HepG2 (cell line): Measurements from ENCODE around the gene RAB20. TPM values are rescaled to one million over a fixed set of nuclear protein-coding genes. Genes with fewer than 3 reads are reported as not detected.

Source experiments
- ATAC-seq: fragments of 200-7000 bp; cut with Tn5 transposase; 3 replicates; pipeline ENCODE4 v1.9.1; 2020; ENCODE audit warnings: mild to moderate bottlenecking, moderate library complexity
- BruUV-seq: library from RNA; stranded (reverse); fragments of 400-500 nt; replicated peaks from 2 replicates; lab custom pipeline; 2021; lab: Mats Ljungman, UMichigan
- CTCF ChIA-PET: fragments of 300-600 bp; formaldehyde crosslinking; extraction: SDS; loops from one replicate; lab custom pipeline; 2021; ENCODE audit warnings: low total read pairs, inconsistent platforms, low intra/inter-chr PET ratio; lab: Yijun Ruan, JAX
- POLR2A ChIA-PET: fragments of 350-600 bp; sonication (Branson Sonifier 250); formaldehyde crosslinking; loops from one replicate; lab custom pipeline; 2020; ENCODE audit warnings: antibody characterized with exemption, inconsistent platforms; lab: Yijun Ruan, JAX
- DNase-seq: peaks from one replicate; pipeline ENCODE4 v3.0.0-alpha.2; 2015; ENCODE audit warnings: low spot score
- FAIRE-seq: peaks from 3 replicates; lab custom pipeline; 2011; peaks lifted over from hg19 to GRCh38; lab: Jason Lieb, UNC
- H2AFZ ChIP-seq: one replicate; pipeline ENCODE4 v1.6.1; 2011; ENCODE audit warnings: low read length, inconsistent platforms
- H3K27ac ChIP-seq: fragments of 300-600 bp; 3 replicates; pipeline ENCODE4 v1.8.0; 2011; ENCODE audit warnings: mixed run types, mild to moderate bottlenecking, mixed read lengths, low read length, inconsistent platforms; ENCODE audit not compliant: insufficient read depth; ENCODE audit errors: extremely low read length
- H3K27me3 ChIP-seq, 2 experiments: fragments of 200-600 bp in 1 of 2; 2 replicates in 1 of 2; 3 replicates in 1 of 2; pipeline versions ENCODE4 v1.6.0 to v1.8.0; 2011; ENCODE audit warnings: low read length in 2 of 2, mild to moderate bottlenecking in 2 of 2, moderate library complexity in 2 of 2, inconsistent platforms in 1 of 2; ENCODE audit not compliant: insufficient read depth in 2 of 2, control insufficient read depth in 1 of 2
- H3K36me3 ChIP-seq, 2 experiments: fragments of 200-600 bp in 1 of 2; replicated peaks in 1 of 2; 2 replicates in 1 of 2; 3 replicates in 1 of 2; pipeline versions ENCODE4 v1.5.1 to v1.8.0; 2011; ENCODE audit warnings: low read length in 2 of 2, inconsistent platforms in 1 of 2; ENCODE audit not compliant: insufficient read depth in 2 of 2, control insufficient read depth in 1 of 2
- H3K4me1 ChIP-seq: 2 replicates; pipeline ENCODE4 v1.5.1; 2012; ENCODE audit warnings: low read length, inconsistent platforms; ENCODE audit not compliant: insufficient read depth
- H3K4me2 ChIP-seq: 2 replicates; pipeline ENCODE4 v1.6.0; 2011; ENCODE audit warnings: low read depth, low read length, inconsistent platforms
- H3K4me3 ChIP-seq, 3 experiments: fragments of 200-600 bp in 1 of 3; sonication (generic), shearing (Covaris generic) in 1 of 3; replicated peaks in 1 of 3; 2 replicates each; pipeline ENCODE4 v1.5.1; 2011 to 2016; ENCODE audit warnings: low read length in 3 of 3, inconsistent platforms in 2 of 3, low read depth in 2 of 3, mild to moderate bottlenecking in 2 of 3, control low read depth in 1 of 3, mixed read lengths in 1 of 3; ENCODE audit not compliant: insufficient read depth in 1 of 3
- H3K79me2 ChIP-seq: one replicate; pipeline ENCODE4 v1.6.1; 2011; ENCODE audit warnings: low read length, inconsistent platforms; ENCODE audit not compliant: insufficient read depth
- H3K9ac ChIP-seq: 2 replicates; pipeline ENCODE4 v1.6.0; 2011; ENCODE audit warnings: mild to moderate bottlenecking, low read depth, low read length, inconsistent platforms; ENCODE audit not compliant: insufficient read depth
- H3K9me3 ChIP-seq: 2 replicates; pipeline ENCODE4 v1.5.1; 2012; ENCODE audit warnings: mild to moderate bottlenecking, low read length
- H4K20me1 ChIP-seq: 2 replicates; pipeline ENCODE4 v1.6.0; 2011; ENCODE audit warnings: inconsistent platforms, mild to moderate bottlenecking, low read length, moderate library complexity; ENCODE audit not compliant: insufficient read depth
- BRCA1 ChIP-seq: sonication (generic); formaldehyde crosslinking; IDR thresholded peaks from 2 replicates; pipeline ENCODE4 v1.4.0; 2020; ENCODE audit warnings: missing genetic modification reagents
- GFI1 ChIP-seq: sonication (generic); formaldehyde crosslinking; IDR thresholded peaks from 2 replicates; pipeline ENCODE4 v1.5.0; 2020; ENCODE audit warnings: missing genetic modification reagents, mild to moderate bottlenecking, borderline replicate concordance
- KAT8 ChIP-seq: IDR thresholded peaks from 2 replicates; pipeline ENCODE4 v1.6.1; 2016; ENCODE audit warnings: missing genetic modification reagents, missing compliant biosample characterization
- NFIB ChIP-seq: sonication (generic); formaldehyde crosslinking; IDR thresholded peaks from 2 replicates; pipeline ENCODE4 v1.9.0; 2021; ENCODE audit warnings: missing genetic modification reagents, mild to moderate bottlenecking, borderline replicate concordance
- NFKB2 ChIP-seq: sonication (generic); formaldehyde crosslinking; IDR thresholded peaks from 2 replicates; pipeline ENCODE4 v1.4.0; 2020; ENCODE audit warnings: missing genetic modification reagents, borderline replicate concordance
- XRCC5 ChIP-seq: fragments of 200-400 bp; formaldehyde crosslinking; optimal IDR thresholded peaks from 2 replicates; pipeline ENCODE3; 2017; ENCODE audit warnings: mild to moderate bottlenecking, low read length
- ZNF260 ChIP-seq: sonication (generic); formaldehyde crosslinking; IDR thresholded peaks from 2 replicates; pipeline ENCODE4 v1.4.0; 2020; ENCODE audit warnings: missing genetic modification reagents, low read depth, mild to moderate bottlenecking, borderline replicate concordance
- ZNF292 ChIP-seq: sonication (generic); formaldehyde crosslinking; IDR thresholded peaks from 2 replicates; pipeline ENCODE4 v1.8.1; 2022; ENCODE audit warnings: mild to moderate bottlenecking, low read depth, missing genetic modification reagents, borderline replicate concordance
- ZNF430 ChIP-seq: sonication (generic); formaldehyde crosslinking; IDR thresholded peaks from 2 replicates; pipeline ENCODE4 v1.9.0; 2021; ENCODE audit warnings: mild to moderate bottlenecking, missing genetic modification reagents
- ZNF501 ChIP-seq: sonication (generic); formaldehyde crosslinking; IDR thresholded peaks from 2 replicates; pipeline ENCODE4 v1.5.1; 2020; ENCODE audit warnings: mild to moderate bottlenecking, moderate library complexity, missing genetic modification reagents
- ZNF770 ChIP-seq: sonication (generic); formaldehyde crosslinking; IDR thresholded peaks from 2 replicates; pipeline ENCODE4 v1.5.0; 2020; ENCODE audit warnings: mild to moderate bottlenecking, missing genetic modification reagents
- ZNF850 ChIP-seq: sonication (generic); formaldehyde crosslinking; conservative IDR thresholded peaks from 2 replicates; pipeline ENCODE4 v1.9.0; 2021; ENCODE audit warnings: mild to moderate bottlenecking, missing genetic modification reagents
- WGBS: methylation state at CpG from one replicate; pipeline ENCODE4 v1.1.6; 2017; ENCODE audit warnings: low lambda C conversion rate; 5-methylcytosine and 5-hydroxymethylcytosine counted together
- in situ Hi-C: cut with HindIII; loops from 2 replicates; pipeline ENCODE4 v1.10.0; 2017; ENCODE audit warnings: low pct_unique_long_range_greater_than_20kb; ENCODE audit not compliant: extremely low pct_ligation_motif_present
- intact Hi-C: fragments of 100-400 bp; cut with micrococcal nuclease; formaldehyde crosslinking; loops from one replicate; pipeline ENCODE4 v1.10.0; 2022; ENCODE audit not compliant: unreplicated experiment
- polyA plus RNA-seq, 8 experiments: library from polyadenylated mRNA; depleted of rRNA in 3 of 8; stranded (reverse) in 7 of 8; unstranded in 1 of 8; fragments of >200 nt; fragmentation: Illumina TruSeq in 4 of 8; extraction: Trizol in 4 of 8; gene quantifications; 2 replicates each; pipeline versions ENCODE4 v1.2.1 to v1.2.3, GENCODE V29; 2011 to 2016; ENCODE audit warnings: low read depth in 4 of 8, missing spikeins in 1 of 8, mixed read lengths in 1 of 8; ENCODE audit not compliant: insufficient read depth in 1 of 8
- total RNA-seq, 5 experiments: library from RNA; depleted of rRNA; stranded (reverse); fragments of >200 nt; fragmentation: Illumina TruSeq; extraction: Trizol; gene quantifications; 2 replicates each; pipeline ENCODE4 v1.2.3, GENCODE V29; 2016; ENCODE audit warnings: low read depth in 1 of 5
- TF ChIP-seq, protein P1 (sequence below): sonication (generic); formaldehyde crosslinking; IDR thresholded peaks from 2 replicates; pipeline ENCODE4 v1.8.0; 2022; ENCODE audit warnings: mild to moderate bottlenecking, missing genetic modification reagents, borderline replicate concordance
- TF ChIP-seq, protein P2 (sequence below): sonication (generic); formaldehyde crosslinking; IDR thresholded peaks from 2 replicates; pipeline ENCODE4 v1.4.0; 2020; ENCODE audit warnings: mild to moderate bottlenecking, missing genetic modification reagents

Gene RAB20
- total and polyA plus RNA-seq, 2 of the 13 experiments (the other 11 are each of a cell fraction or from before 2014, with no cell fraction given) = 15.6 to 30.5 TPM

- H4K20me1 ChIP-seq = peaks cover 6% of the 10 kb centered on the region; the same call in 1 of the 2 replicates
- H2AFZ ChIP-seq = peak overlapping the region; percentile 84
- H3K4me1 ChIP-seq = peaks cover 56% of the 10 kb centered on the region
- H3K27me3 ChIP-seq = no peaks in the 10 kb centered on the region; a peak in 1 of 5 replicates
- WGBS = under 1% methylated on average over 16 of the region's 24 CpGs
- in situ Hi-C loops = loop anchor here (5.0 kb wide), 1 partner anchor 105 kb away; no protein-coding TSS in a partner anchor
- intact Hi-C loops = loop anchor here (2.0 kb wide), 2 partner anchors 15 to 55 kb away; no protein-coding TSS in a partner anchor
- DNase-seq (no peak), FAIRE-seq (no peak), ATAC-seq (peak; percentile 3)
- POLR2A ChIA-PET = interaction anchor here (0.8 to 2.3 kb wide), 15 partner anchors 10 to 353 kb away, joined by 3 to 20 read pairs (median 5); partner anchors contain the start of genes ANKRD10 and NAXD
- H3K4me3 ChIP-seq = peak overlapping the region; percentile 90 to 98 (median 94)
- H3K27ac ChIP-seq = peak overlapping the region; percentile 95
- no peaks in the 10 kb centered on the region for H3K9me3 ChIP-seq
- TSS peak; percentile 65 for BruUV-seq
- H3K79me2 ChIP-seq = peaks cover 43% of the 10 kb centered on the region
- peak overlapping the region; percentile 86 for H3K9ac ChIP-seq
- H3K4me2 ChIP-seq = peak overlapping the region; percentile 89
- H3K36me3 ChIP-seq = peaks cover 3 to 7% of the 10 kb centered on the region in 2 experiments; a peak in 4 of 5 replicates
- CTCF ChIA-PET = no interaction called here
- TF ChIP-seq ZNF850 (CRISPR knock-in tag) = no peak
- no peak for TF ChIP-seq ZNF260
- TF ChIP-seq, protein P1, sequence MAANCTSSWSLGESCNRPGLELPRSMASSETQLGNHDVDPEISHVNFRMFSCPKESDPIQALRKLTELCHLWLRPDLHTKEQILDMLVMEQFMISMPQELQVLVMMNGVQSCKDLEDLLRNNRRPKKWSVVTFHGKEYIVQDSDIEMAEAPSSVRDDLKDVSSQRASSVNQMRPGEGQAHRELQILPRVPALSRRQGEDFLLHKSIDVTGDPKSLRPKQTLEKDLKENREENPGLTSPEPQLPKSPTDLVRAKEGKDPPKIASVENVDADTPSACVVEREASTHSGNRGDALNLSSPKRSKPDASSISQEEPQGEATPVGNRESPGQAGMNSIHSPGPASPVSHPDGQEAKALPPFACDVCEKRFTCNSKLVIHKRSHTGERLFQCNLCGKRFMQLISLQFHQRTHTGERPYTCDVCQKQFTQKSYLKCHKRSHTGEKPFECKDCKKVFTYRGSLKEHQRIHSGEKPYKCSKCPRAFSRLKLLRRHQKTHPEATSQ = no peak
- TF ChIP-seq GFI1 (CRISPR knock-in tag) = 0 out of 2 replicates have a peak, but pooled peaks have one; percentile 12
- TF ChIP-seq NFKB2 (CRISPR knock-in tag) = no peak
- TF ChIP-seq BRCA1 = no peak
- peak; percentile 76 for TF ChIP-seq ZNF770 (CRISPR knock-in tag)
- peak; percentile 32 for TF ChIP-seq XRCC5
- TF ChIP-seq, protein P2, sequence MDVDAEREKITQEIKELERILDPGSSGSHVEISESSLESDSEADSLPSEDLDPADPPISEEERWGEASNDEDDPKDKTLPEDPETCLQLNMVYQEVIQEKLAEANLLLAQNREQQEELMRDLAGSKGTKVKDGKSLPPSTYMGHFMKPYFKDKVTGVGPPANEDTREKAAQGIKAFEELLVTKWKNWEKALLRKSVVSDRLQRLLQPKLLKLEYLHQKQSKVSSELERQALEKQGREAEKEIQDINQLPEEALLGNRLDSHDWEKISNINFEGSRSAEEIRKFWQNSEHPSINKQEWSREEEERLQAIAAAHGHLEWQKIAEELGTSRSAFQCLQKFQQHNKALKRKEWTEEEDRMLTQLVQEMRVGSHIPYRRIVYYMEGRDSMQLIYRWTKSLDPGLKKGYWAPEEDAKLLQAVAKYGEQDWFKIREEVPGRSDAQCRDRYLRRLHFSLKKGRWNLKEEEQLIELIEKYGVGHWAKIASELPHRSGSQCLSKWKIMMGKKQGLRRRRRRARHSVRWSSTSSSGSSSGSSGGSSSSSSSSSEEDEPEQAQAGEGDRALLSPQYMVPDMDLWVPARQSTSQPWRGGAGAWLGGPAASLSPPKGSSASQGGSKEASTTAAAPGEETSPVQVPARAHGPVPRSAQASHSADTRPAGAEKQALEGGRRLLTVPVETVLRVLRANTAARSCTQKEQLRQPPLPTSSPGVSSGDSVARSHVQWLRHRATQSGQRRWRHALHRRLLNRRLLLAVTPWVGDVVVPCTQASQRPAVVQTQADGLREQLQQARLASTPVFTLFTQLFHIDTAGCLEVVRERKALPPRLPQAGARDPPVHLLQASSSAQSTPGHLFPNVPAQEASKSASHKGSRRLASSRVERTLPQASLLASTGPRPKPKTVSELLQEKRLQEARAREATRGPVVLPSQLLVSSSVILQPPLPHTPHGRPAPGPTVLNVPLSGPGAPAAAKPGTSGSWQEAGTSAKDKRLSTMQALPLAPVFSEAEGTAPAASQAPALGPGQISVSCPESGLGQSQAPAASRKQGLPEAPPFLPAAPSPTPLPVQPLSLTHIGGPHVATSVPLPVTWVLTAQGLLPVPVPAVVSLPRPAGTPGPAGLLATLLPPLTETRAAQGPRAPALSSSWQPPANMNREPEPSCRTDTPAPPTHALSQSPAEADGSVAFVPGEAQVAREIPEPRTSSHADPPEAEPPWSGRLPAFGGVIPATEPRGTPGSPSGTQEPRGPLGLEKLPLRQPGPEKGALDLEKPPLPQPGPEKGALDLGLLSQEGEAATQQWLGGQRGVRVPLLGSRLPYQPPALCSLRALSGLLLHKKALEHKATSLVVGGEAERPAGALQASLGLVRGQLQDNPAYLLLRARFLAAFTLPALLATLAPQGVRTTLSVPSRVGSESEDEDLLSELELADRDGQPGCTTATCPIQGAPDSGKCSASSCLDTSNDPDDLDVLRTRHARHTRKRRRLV (CRISPR knock-in tag) = 0 out of 2 replicates have a peak, but pooled peaks have one; percentile 2
- no peak for TF ChIP-seq NFIB
- TF ChIP-seq ZNF501 (CRISPR knock-in tag) = peak; percentile 61; the same call in 1 of the 2 replicates
- TF ChIP-seq ZNF292 (CRISPR knock-in tag) = peak; percentile 34; the same call in 1 of the 2 replicates
- TF ChIP-seq ZNF430 (CRISPR knock-in tag) = 0 out of 2 replicates have a peak, but pooled peaks have one; percentile 3
- 0 out of 2 replicates have a peak, but pooled peaks have one; percentile 4 for TF ChIP-seq KAT8 (CRISPR knock-in tag)
These were observed 595 bp upstream of the RAB20 start for GRCh38 chr13:110562036-110562597.
